HG03064 (cell line): ENCODE measurements around the gene FXYD6.

Source experiments
- ATAC-seq: cut with Tn5 transposase; IDR thresholded peaks from one replicate; pipeline ENCODE4 v1.9.1; 2021; ENCODE audit warnings: low read depth; ENCODE audit not compliant: unreplicated experiment

FXYD6 gene

DNA sequence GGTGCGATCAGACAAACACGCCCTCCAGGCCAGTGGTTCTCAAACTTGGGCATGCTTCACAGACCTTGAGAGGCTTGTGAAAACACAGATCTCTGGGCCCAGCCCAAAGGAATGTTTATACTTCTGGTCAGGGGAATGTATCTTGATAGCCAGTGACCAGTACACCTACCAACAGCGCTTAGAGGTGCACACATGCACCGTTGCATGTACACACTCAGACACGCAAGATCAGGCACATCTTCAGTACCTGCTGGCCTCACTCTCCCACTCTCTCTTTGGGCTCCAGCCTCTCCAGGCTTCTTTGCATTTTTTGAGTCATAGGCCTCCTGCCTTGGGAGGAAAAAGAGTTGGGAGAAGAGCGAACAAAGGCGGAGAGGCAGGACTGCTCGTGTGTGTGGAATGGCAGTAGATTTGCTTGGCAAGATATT, 11.7 kb upstream of the FXYD6 start:
- ATAC-seq, result no peak

DNA sequence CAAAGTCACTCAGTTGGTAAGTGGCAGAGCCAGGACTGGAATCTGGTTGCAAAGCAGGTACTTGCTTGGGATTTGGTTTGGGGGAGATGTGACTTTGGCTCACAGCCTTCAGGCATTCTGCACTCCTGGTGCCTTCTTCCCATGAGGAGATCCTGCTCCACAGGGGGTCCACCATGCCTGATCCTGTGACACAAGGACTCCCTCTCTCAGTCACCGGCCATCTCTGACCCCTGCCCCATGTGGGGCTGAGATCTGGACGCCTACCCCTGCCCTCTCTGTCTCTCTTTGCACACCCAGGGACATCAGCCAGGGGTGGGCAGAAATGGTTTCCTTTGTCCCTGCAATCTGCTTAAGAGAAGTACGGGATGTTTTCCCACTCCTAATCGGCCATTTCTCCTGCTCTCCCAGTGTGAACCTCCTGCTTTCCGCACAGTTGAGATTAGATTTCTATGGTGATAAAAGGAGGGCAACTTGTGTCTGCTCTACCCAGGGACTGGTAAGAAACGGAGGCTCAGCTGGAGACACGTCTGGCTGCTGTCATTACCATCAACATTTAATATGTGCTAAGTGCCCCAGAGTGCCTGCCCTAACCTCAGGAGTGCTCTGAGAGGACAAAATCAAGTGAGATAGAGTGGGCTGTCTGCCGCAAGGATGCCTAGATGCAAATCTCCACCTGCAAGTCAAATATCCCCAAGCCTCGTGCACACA, 11.1 kb upstream of the FXYD6 start:
- ATAC-seq, result no peak

DNA sequence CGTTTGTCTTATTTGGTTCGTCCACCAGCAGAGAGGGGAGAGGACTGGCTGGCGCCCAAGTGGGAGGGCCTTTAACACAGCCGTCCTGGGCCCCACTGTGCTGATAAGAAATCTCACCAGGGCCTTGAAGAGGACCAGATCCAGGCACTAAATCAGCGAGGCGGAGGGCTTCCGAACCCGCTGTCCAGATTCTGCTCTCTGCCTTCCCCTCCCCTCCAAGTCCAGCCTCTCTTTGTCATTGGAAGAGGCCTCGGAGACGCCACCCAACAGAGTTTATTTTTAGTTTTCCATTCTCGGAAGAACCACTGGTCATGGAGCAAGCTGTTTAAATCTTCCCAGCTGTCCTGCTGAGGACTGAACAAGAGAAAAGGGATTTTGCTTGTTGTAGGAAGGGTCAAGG, 9.3 kb upstream of the FXYD6 start:
- ATAC-seq, result no peak

DNA sequence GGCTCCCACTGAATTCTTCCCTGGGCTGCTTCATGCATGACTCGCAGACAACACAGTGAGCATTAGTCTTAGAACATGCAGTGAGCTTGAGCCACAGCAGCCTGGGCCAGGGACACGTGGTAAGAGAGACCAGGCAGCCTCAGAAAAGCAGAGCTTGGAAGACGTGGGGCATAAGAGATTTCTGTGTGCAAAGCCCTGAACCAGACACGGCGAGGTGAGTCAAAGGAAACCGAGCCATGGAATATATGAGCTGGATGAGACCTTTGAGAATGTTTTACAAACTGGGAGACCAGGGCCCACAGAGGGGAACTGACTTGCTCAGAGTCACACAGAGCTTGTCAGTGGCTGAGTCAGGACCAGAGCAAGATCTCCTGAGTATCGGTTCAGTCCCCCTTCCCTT, 8.5 kb upstream of the FXYD6 start:
- ATAC-seq, result no peak

DNA sequence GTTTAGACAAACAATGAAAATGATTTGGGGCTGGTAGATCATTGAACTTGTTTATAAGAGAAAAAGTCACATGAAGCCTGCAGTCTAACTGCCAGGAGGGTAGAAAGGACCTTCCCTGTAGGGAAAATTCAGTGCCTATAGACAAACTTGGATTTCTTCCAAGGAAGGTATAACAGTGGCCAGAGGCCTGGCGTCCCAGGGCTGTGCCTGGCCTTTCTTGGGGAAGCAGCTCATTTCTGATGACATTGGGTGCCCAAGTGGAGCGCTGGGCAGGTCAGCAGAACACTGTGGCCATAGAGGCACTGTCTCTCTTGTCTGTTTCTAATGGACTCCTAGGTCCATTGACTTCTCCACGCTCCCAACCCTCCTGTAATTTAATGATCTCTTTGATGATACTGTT, 6.6 kb upstream of the FXYD6 start:
- ATAC-seq, result no peak

DNA sequence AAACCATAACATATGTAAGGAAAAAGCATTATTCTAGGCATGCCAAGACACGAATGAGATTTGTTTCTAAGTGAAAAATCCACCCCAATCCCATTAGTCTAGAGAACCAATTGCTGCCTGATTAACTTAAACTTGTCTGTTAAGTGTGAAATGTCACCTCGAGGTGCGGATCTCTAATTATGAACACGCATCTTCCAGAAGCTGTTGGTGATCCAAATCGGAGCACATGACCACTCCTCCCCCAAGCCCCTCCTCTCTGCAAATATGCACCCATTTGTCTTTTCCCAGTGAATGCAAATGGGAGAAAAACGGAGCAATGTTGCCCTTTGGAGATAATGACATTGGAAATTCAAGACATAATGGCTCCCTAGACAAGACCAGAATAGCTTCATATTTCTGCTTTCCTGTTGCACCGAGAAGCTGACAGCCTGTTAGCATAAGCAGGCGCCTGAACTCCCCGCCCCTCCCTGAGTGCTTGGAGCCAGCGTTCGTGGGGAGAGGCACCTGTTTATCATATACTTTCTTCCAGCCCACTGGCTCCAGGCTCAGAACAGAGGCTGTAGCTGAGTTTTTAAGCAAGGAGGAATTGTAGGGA, 6.0 kb upstream of the FXYD6 start:
- no peak for ATAC-seq

DNA sequence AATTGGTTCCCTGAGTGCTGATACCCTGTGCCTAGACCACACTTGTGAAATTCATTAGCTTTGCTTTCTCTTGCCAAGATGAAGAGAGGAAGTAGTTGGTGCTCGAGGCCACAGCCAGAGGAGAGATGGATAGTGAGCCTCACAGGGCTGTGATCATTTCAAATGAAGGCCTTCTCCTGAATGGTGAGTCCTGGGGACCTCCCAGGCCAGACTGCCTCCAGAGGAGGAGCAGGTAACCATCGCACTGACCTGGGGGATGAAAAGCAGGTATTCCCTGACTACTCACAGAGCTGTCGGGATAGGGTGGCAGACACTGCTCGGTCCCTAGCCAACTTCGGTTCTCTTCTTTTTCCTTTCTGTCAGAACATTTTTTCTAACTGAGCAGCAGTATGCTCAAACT, 4.8 kb upstream of the FXYD6 start:
- ATAC-seq, result no peak

DNA sequence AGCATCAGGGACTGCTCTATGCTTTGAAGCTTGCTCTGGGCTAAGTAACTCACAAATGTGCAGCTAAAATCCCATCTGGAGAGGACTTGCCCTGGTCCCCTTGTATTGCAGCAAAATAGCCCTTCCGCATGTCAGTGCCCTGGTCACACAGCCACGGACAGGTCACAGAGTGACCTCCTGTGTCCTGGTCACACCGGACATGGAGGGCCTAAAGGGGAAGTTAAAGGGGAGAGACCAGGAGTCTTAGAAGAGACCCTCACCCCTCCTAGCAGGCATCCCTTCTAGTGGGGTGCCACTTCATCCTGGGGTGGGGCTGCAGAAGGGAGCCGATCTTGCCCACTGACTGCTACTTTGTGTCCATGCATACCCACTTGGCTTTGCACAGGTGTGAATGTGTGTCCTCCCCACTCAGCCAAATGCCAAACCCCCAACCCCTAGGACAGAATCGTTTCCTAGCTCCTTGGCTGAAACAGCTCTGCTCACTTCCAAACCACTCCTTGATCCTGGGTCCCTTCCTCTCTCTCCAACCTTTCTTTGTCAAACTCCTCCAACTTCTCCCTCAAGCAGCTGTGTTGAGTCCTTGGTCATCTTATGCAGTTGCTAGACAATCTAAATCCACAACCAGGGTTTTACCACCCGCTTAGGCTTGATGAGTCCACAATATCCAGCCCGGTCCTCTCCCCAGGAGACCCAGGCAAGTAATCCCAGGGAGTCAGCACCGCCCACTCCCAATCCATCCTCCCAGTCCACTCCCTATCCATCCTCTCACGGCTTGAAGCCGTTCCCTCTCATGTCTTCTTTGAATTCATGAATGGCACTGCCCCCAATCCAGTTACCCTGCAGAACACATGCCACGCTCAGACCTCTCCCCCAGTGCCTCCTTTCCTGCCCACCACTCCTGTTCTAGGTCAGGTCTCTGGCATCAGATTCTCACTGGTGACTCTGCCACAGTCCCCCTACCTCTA, 3.3 kb upstream of the FXYD6 start:
- ATAC-seq, result no peak

DNA sequence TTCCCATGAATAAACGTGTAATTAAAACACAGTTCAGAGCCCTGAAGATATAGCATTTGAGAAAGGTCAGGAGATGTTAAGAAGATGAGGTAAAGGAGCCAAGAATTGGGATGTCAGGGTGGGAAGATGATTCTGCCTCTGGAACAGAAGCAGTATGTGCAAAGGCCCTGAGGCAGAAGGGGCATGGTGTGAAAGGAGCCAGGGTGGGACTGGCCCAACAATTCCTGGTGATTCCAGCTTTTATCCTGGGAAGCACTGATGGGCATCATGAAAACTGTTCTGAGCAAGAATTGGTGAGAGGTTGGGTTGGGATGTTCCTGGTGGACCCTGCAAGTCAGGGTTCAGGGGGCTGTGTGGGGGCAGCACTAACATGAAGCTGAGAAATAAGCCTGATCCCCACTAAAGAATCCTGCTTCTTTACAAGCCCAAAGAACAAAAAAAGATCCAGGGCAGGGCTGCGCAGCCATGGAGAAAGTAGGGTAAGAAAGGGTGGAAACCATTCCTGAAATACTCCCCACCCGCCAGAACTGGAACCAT, 2.5 kb upstream of the FXYD6 start:
- no peak for ATAC-seq

DNA sequence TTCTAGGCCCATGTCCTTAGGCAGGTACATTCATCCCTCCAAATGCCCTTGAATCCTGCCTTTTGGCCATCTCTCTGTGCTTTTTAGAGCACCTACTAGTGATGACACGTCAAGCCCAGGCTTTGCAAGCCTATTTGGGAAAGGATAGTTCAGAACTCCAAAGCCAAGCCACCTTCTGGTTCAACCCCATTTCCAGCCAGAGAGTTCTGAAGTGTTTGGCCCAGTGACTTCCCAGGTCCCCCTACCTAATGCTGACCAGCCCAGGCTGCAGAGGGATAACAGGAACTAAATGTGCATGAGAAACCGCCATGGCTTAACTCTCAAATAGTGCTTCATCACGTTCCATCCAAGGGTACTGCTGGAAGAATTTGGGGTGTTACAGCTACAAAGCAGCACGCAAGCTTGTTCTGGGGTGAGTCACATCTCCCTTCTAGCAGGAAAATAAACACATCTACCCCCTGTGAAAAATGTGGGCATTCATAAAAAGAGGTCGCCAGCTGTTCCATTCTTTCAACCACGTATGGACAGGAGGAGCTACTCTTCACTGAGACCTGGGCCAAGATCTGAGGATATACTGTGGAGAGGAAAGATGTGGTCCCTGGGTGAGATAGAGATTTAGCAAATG, 2.0 kb upstream of the FXYD6 start:
- ATAC-seq, result no peak

DNA sequence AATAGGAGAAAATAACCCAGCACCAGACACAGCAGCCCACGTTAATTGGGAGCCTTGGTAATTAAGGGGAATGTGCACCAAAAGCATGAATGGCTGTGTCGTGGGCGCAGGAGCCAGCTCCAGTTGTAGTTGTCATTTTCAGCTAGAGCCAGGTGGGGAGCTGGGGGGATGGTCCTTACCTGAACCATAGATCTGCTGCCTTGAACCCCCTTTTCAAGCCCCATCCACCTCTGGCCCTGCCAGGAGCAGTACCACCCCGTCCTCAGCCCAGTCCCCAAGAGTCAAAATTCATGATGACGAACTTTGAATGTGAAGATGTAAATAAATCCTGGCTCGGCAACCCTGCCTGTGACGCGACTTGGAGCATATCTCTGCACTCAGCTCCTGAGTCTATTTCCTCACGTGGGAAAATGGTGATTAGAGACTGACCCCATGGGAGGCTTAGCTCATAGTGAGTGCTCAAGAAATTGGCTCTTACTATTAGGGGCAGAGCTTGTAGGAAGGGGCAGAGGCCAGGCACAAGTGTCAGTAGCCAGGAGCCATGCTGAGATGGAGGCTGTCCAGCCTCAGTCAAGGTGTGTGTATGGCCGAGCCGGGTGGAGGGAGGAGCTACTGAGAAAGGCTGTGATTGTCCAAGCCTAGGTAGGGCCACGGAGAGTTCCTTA, 794 bp upstream of the FXYD6 start:
- no peak for ATAC-seq

DNA sequence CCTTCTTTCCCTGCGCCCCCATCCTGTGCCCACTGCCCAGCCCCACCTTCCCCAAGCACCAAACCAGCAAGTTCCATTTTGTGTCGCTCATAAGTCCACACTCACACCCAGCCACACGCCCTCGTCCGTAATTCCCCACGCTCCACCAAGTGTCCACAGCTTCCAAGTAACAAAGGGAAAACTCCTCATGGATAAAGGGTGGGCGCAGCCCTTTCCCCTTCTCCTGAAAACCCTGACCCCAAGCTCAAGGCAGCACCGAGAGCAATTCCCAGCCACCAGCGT, 458 bp downstream of the FXYD6 start:
- ATAC-seq, result no peak

DNA sequence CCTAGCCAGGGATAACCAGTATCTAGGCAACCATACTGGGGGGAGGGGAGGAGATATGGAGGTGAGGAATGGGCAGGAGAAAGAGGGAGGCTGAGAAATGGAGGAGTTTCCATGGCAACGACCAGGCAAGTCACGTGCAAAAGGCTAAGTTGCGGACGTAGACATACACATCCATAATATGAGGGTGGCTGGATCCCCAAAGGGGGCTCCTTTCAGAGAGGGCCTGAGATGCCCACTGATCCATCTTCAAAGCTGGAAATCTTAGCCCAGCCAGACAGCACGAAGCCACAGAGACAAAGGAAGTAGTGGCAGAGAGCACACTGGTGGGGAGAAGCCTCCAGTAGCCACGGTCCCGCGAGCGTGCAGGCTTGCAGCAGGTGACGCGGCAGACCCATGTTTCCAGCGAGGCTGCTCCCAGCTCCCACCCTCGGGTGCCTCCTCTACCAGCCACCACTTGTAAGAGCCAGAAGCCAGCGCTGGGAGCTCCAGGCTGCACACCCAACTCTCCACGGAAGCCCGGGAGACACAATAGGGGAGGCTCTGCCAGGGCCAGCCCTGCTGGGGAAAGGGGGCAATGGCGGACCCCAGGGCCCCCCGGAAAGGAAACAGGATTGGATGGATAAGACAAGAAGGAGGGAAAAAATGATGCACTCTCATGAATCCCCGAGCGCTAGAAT, 938 bp downstream of the FXYD6 start:
- ATAC-seq, result no peak

DNA sequence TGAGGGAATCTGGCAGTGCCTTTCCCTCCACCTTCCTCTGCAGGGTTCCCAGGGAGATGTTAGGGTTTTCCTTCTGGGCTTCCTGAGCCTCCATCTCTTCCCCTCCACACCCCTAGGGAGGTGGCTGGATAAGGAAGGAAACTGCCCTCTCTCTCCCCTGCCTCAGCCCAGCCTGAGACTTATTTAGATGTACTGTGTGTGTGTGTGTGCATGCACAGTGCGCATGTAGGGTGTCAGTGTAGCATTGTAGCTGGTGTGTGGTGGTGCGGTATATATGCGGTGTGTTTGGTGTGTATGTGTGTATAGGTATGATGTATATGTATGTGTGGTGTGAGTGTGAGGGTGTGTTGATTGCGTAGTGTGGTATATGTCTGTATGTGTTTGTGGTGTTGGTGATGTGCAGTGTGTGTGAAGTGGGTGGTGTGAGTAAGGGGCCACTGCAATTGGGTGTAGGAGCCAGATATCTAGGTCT, 1.5 kb downstream of the FXYD6 start:
- no peak for ATAC-seq

DNA sequence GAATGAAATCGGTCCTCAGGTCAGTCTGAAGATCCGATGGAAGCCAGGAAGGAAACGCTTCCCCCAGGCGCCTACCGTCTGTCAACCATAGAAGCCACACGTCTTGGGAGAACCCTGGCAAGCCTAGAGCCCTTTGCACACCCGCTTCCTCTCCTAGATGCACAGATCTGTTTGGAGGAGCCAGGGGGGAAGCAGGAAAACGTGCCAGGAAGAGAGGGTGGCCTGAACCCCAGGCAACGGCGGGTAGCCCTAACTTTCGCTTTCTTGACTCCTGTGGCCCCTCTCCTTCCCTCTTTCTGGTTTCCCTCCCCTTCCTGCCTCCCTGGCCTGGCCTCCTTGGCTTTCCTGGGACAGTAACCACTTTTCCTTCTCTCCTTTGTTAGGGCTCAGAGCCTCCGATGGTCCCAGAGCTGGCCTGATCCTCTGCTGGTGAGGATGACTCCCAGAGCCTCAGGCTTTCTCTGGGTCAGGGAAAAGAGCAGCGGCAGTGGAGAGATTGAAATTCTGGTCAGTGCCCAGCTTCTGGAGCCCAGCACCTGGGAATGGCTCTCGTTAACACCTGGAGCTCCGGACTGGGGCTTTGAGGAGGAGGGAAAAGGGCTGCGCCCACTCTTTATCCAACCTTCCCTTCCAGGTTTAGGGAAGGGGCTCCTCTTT, 2.1 kb downstream of the FXYD6 start:
- ATAC-seq, result no peak

DNA sequence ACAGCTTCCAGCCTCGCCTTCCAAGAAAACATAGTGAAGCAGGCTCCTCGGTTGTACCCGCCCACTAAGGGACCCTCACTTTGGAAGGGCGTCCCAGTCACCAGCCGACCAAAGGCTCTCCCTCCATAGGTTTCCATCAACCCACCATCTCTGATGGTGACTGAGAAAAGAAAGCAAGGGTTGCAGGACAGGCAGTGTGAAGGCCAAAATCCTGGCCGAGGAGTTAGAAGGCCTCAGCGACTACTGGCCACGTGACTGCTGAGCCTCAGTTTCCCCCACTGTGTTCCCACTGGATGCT, 2.7 kb downstream of the FXYD6 start:
- no peak for ATAC-seq

DNA sequence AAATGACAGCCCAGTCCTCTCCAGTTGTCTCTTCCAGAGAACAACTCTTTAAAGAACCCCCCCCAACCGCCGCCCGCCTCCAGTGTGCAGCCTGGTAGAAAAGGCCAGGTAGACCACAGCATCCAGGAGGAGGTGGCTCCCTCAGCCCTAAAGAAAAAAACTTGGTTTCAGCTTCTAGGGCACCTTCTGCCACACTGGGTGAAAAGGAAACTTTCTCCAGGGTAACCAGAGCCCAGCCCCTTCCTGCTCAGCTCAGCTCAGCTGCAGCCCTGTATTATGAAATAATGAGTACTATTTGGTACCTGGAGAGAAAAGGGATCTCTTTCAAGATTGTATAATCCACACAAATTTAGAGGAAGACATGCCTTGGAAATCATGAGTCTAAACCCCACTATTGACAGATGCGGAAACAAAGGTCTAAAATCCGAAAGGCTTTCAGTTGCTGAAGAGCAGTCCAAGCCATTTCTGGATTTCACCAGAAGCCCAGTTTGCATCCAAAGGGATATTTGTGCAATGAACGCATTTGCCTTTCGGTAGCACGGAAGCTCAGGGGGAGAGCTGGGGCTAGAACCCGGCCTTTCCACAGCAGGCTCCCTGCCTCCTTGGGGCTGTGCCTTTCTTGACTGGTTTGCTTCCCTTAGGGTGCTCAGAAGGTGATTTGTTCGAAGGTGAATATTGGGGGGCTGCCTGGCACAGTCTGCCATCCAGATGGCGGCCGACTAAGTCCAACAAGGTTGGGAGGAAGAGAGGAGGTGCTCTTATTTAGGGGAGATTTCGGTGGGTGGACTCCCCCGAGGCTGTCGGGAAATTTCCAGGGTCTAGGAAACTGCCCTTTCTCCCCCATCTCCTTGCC, 3.3 kb downstream of the FXYD6 start:
- ATAC-seq, result no peak

DNA sequence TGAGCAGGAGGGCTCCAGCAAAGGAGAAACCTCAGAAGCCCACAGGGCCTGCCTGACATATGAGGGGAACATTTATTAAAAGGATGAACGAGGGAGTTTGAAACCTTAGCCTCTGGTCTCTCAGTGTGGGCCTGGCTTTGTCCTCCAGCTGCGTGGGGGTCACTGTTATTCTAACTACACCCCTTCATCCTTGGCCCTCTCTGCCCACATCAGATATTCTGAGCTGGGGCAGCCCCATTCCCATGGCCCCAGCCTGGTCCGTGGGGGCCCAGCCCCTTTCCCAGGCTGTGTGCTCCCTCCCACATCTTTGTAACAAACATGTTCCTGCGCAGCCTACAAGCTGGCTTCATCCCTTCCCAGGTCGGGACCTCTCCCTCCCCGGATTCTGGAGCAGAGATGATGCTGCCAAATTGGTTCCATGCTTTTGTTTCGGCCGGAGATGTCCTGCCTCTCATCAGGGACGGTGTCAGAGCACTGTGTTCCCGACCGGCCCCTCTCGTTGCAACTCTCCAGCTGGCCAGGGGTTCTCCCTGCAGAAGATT, 4.0 kb downstream of the FXYD6 start:
- no peak for ATAC-seq
